Measurements from ENCODE around the gene NRXN2.

The NRXN2 gene

GRCh38 chr11:64644647-64645275, 78.2 kb downstream of the NRXN2 start:
- DNase-seq: no peak

DNA sequence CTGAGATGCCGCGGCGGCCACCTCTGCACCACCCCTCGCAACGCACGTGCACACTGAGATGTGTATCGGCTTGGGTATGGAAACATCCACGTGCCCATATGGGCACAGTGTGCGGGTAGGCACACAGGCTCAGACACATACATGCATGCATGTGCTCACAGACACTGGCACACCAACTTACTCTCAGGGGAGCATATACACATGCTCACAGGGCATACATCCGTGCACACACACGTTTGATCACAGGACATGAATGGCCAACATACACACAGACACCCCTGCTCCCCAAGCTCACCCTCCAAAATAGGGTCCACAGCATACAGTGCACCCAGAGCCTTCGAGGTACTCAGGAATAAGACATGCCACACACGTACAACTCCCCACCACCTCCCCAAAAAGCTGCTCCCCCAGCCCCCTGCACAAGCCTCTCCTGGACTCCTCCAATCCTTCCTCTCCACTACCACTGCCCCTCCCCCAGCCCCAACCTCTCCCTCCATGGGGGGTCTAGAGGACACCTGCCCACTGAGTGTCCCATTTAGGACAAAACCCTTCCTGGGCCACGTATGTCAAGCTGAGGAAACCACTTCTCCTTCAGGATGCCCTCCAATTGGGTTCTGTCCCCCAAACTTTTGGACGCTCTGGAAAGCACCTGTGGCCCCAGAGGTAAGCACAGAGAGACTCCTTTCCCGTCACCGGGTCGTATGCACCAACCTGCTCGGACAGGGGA, 78.9 kb downstream of the NRXN2 start:
- DNase-seq: no peak

DNA sequence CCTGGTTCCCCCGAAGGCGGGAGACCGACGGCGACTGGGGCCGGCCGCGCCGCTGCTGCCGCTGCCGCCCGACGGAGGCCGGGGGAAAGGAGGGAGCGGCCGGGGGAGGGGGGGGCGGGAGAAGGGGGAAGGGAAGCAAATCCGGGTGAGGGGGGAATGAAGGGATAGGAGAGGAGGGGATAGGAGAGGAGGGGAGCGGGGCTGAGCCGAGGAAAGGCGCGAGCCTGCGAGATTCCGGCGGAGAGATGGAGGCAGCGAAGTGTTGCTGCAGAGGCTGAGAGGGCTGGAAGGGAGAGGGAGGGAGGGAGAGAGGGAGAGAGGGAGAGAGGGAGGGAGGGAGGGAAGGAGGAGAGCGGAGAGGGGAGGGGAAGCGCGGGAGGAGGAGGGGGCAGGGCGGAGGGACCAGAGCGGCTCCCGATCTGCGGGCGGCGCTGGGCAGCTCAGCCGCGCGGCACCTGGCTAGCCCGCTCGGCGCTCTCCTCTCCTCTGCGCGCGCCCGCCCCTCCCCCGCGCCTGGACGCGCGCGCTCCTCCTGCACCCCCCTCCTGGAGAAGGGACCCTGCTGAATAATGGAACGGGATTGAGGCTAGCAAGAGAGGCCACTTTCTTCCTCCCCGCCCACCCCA, 79.6 kb downstream of the NRXN2 start:
- DNase-seq: no peak

DNA sequence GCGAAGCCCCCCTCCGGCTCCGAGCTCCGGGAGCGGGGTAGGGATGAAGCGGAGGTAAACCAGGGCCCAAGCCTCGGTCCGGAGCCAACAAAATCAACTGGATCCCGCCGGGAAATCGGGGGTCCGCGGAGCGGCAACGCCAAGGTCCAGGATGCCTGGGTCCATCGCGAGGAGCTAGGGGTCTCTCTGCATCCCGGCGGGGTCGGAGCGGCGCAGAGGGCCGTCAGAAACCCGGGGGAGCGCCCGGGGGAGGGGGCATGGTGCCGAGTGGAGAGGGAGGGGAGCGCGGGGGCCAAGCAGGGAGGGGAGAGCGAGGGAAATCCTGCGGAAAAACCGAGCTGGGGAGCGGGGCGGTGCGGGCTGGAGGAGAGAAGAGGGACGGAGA, 80.1 kb downstream of the NRXN2 start:
- no peak for DNase-seq

DNA sequence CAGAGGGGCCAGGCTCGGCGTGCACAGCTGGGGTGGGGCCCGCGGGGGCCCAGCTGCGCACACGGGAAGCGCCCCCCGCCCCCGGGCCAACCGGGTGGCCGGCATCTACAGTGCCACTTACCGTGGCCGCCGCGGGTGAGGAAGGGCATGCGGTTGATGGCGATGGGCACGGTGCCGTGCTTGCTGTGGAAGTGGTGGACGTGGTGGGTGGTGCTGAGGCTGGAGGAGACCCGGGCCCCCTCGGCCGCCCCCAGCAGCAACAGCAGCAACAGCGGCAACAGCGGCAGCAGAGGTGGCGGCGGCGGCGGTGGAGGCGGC, 80.6 kb downstream of the NRXN2 start:
- no peak for DNase-seq

- no peak for DNase-seq
Measured at GRCh38 chr11:64641596-64642417, 81.2 kb downstream of the NRXN2 start.

DNA sequence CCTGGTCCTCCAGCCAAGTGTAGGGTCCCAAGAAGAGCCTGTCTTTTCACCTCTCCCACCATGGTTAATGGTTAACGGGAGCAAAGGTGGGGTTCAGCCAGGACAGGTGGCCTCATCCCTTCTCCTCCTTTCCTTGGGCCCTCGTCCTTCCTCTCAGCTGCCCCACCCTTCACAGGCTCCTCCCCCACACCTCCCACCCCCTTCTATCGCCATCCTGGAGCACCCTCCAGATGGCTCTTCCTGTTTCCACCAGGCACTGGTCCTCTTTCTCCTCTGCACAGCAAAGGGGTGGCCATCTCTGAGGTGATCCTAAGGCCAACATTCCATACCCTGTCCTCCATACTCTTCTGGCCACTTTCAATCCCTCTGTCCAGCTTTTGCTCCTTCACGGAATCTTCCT, 83.1 kb downstream of the NRXN2 start:
- DNase-seq: no peak

- DNase-seq: no peak
Measured at GRCh38 chr11:64638829-64639228, 84.2 kb downstream of the NRXN2 start.

DNA sequence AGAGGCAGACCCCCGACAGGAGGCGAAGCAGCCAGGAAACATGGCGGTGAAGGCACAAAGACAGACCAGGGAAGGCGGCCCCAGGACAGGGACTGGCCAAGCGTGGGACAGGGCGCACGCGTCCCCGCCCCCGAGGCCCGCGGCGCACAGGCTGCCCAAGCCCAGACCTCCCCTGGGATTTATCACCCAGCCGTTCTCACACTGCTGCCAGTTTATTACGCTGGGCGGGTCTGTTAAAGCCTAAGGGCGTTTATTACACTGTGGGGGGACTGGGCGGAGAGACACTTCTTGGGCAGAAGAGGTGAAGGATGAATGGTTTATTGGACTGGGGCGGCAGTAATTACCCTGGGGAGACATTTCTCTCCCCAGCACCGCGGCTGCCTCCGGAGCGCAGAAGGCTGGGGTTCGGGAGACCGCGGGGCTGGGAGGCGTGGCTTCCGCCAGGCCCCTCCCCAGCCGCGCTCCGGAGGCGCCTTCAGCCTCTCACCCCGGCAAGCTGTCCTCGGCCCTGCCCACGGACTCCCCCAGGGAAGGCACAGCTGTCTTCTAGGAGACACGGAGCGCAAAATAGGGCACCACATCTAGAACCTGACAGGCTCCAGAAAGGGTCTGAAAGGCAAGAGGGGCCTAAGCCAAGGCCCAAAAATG, 84.9 kb downstream of the NRXN2 start:
- DNase-seq: no peak

GRCh38 chr11:64637334-64638017, 85.5 kb downstream of the NRXN2 start:
- no peak for DNase-seq

GRCh38 chr11:64633555-64634159, 89.3 kb downstream of the NRXN2 start:
- DNase-seq: no peak

GRCh38 chr11:64632654-64633053, 90.3 kb downstream of the NRXN2 start:
- DNase-seq: no peak

- DNase-seq: no peak
Measured at GRCh38 chr11:64632237-64632636, 90.8 kb downstream of the NRXN2 start.

DNA sequence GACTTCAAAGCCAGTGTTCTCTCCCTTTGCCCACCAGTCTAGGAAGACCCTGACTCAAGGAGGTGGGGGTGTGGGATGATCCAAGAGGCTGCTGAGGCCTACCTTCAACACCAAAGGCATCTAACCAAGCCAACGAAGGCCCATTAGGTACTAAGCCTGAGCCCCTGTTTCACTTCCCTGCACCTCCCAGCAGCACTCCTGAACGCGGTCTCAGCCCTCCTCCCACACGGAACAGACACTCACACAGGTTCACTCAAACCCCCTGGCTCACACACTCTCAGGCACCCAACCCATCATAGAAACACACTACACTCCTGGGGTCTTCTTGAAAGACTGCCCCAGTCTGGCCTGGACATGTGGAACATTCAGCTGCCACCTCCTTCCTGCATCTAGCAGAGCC, 91.3 kb downstream of the NRXN2 start:
- no peak for DNase-seq

DNA sequence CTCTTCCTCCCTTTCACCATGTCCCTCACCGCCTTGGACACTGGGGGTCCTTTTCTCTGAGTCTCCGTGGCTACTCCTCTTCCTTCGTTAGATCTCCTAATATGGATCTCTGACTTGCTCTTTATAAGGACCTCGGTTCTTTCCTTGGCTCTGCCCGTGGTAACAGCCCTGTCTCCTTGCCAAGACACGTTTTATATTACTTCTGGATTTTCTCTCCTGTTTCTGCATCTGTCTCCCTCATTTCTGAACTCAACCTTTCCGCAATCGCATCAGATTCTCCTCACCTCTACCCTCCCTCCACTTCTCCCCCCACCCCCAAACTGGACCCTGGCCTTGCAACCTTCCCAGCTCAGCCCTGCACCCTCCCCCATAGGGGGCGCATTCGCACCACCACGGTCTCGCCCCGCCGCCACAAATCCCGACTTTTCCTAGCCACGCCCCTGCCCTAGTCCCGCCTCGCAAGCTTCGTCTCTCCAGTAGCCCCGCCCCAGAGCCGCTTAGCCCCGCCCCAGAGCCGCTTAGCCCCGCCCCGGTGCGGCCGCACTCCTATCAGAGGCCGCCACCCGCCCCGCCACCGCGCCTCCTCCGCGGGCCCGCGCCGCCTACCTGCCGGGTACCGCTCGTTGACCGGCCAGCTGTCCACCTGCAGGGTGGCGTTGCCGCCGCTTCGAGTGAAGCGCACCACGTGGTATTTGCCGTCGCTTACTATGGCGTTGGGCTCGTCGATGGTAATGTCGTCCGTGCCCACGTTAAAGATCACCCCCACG, 93.0 kb downstream of the NRXN2 start:
- DNase-seq: no peak

GRCh38 chr11:64629103-64629502, 93.9 kb downstream of the NRXN2 start:
- no peak for DNase-seq

- DNase-seq: no peak
Measured at GRCh38 chr11:64628596-64628995, 94.4 kb downstream of the NRXN2 start.

DNA sequence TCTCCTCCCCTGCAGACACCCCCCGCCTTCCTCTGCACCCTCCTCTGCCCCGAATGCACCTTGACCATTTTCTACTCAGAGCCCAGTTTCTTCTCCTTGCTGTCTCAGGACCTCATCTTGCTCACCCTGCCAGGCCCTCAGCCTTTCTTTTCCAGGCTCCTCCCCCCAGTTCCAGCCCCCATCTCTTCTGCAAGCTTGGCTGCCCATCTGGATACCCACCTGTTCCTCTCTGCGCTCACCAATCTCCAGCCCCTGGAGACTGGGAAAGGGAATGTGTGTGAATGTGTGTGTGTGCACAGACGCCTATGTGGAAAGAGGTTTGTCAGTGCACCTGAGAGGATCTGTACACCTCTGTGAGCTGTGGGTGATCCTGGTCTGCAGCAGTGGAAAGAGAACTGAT, 95.6 kb downstream of the NRXN2 start:
- DNase-seq: peak; percentile 45

- no peak for DNase-seq
Measured at GRCh38 chr11:64626637-64627036, 96.4 kb downstream of the NRXN2 start.

DNA sequence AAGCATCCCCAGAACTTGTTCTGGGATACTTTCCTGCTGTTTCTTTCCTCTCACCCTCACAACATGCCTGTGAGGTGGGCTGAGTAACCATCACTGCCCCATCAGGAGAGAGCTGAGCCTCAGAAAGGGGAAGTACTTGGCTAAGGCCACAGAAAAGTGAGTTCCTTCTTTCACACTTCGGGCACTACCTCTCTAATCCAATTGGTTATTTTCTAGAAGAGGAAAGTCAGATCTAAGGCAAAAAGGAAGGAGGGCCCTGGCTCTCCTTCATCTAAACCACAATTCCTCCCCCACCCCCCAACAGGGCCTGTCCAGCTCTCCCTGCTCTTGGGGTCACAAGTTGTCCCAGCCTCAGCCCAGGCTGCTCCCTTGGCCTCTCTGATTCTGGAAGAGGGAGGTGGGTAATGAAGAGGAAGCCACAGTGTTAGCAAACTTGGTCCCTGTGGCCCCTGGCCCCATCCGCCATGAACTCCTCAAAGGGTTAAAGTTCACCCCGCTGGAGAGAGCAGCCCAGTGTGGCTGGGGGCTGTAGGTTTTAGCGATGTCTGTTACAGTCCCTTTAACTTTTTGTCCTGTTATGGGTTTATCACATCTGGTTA, 98.0 kb downstream of the NRXN2 start:
- no peak for DNase-seq

- DNase-seq: no peak
Measured at GRCh38 chr11:64622681-64623080, 100.3 kb downstream of the NRXN2 start.
